22Rv1 (cell line): ENCODE data around the gene SNX8.

Experiments used
- CTCF ChIP-seq: fragments of 450-650 bp; IDR thresholded peaks from 2 replicates; pipeline ENCODE4 v1.5.1; 2017; ENCODE audit warnings: mild to moderate bottlenecking
- ZFX ChIP-seq: fragments of 450-650 bp; IDR thresholded peaks from 2 replicates; pipeline ENCODE4 v1.6.1; 2017; ENCODE audit warnings: antibody characterized with exemption, borderline replicate concordance

DNA sequence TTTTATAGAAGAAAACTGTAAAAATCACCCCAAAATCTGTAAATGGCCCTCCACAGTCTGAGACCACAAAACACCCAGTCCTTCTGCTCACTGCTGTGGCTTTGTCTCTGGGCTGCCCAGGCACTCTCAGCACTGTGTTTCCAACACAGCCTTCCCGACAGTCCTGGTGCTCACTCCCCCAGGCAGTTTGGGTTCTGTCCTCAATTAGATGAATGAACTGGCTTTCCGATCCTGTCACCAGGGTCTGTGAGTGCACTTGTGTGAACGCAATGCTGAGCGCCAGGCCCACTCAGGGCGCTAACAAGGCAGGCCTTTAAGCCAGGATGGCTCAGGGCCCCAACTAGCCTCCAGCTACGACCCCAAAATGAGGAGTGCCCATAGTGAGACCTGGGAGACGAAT, 84.8 kb downstream of the SNX8 start:
- no peak for TF ChIP-seq CTCF
- no peak for TF ChIP-seq ZFX
